ENCODE results near the gene DNM2.
"Not testable (repeated sequence)": the region's sequence is repeated elsewhere in the genome, so short reads cannot be mapped to it uniquely, and the experiment has no call there.

DNM2 gene

DNA sequence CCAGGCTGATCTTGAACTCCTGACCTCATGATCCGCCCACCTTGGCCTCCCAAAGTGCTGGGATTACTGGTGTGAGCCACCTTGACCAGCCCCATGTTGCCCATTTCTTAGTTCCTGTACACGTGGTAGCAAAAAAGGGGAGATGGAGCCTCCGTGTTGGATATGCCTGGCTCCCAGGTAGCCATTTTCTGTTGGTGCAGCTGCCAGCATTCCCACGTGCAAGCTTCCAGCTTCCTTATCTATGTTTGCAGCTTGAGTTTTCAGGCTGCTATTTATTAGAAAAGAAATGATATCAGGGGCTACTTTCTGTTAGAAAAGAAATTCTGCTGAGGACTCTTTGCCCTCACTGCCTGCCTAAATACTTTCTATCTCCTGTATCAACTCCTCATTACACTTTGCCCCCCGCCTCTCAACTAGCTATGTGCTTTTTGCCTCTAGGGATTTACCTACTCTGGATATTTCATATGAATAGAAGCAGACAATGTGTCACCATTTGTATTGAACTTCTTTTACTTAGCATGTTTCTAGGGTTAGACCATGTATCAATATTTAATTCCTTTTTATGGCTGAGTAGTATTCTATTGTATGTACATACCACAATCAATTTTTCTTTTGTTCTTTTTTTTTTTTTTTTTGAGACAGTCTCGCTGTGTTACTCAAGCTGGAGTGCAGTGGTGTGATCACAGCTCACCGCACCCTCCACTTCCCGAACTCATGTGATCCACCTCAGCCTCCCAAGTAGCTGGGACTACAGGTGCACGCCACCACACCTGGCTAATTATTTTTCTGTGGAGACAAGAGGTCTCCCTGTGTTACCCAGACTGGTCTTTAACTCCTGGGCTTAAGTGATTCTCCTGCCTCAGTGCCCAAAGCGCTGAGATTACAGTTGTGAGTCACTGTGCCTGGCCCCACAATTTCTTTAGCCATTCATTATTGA is 121.5 kb downstream of the DNM2 start:
- DNase-seq, result no peak

- no peak for DNase-seq
Observed at GRCh38 chr19:10842788-10843187, 124.9 kb downstream of the DNM2 start.

GRCh38 chr19:10846500-10847202 is 128.8 kb downstream of the DNM2 start:
- DNase-seq, result no peak

- DNase-seq, result no peak
Observed at GRCh38 chr19:10848230-10848856, 130.5 kb downstream of the DNM2 start, which contains the start of gene C19orf38. Gene C19orf38, plus strand, starts transcription at chr19:10848415. Its CDS starts 94 bp downstream, at chr19:10848509.

- DNase-seq, result no peak
Observed at GRCh38 chr19:10850631-10851030, 132.8 kb downstream of the DNM2 start.

DNA sequence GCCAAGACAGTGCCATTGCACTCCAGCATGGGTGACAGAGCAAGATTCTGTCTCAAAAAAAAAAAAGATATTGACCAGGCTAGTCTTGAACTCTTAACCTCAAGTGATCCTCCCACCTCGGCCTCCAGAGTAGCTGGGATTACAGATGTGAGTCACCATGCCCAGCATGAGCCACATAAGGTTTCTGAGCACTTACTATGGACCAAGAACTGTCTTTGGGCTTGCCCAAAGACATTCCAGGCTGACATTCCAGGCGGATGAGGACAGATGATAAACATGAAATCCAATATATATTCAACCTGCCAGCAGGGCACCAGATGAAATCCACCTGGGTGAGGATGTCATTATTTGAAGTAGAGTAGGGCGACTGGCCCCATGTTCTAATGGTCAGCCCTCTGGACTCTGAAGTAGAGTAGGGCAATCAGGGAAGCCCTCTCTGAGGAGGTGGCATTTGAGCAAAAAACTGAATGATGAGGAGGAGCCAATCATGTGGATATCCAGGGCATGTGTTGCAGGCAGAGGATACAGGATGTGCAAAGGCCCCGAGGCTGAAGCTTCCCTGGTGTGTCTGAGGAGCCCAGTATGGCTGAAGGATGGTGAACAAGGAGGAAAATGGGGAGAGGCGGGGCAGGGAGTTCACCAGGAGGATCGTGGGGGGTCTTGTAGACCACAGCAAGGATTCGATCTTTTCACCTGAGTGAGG is 134.4 kb downstream of the DNM2 start:
- no peak for DNase-seq

- no peak for DNase-seq
Observed at GRCh38 chr19:10852941-10853340, 135.1 kb downstream of the DNM2 start.

DNA sequence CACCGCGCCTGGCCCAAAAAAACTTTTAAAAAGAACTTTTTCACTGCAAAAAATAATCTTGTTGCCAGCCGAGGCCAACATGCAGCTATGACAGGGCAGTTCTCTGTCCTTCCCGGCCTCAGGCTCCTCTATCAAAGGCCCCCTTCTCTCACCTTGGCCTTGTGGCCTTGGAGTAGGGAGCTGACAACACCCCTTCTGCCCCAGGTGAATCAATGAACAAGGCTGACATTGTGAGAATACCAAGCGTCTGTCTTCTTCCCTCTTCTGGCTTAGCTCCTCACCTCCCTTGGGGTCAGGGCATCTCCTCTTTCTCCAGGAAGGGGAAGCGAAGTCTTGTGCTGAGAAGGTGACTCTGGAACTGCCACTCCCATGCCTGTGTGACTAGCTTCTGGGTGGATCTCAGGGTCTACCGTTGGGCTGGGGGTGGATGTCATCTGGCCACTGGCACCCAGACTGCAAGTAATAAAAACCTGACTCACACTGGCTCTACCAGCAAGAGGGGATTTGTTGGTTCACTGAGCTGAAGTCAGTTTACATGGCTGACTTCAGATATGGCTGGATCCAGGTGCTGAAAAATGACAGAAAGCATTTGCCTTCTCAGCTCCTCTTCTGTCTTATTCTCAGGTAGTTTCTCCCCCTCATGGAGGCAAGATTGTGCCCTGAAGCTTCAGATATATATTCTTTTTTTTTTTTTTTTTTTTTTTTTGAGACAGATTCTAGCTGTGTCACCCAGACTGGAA is 136.6 kb downstream of the DNM2 start:
- DNase-seq, result no peak

DNA sequence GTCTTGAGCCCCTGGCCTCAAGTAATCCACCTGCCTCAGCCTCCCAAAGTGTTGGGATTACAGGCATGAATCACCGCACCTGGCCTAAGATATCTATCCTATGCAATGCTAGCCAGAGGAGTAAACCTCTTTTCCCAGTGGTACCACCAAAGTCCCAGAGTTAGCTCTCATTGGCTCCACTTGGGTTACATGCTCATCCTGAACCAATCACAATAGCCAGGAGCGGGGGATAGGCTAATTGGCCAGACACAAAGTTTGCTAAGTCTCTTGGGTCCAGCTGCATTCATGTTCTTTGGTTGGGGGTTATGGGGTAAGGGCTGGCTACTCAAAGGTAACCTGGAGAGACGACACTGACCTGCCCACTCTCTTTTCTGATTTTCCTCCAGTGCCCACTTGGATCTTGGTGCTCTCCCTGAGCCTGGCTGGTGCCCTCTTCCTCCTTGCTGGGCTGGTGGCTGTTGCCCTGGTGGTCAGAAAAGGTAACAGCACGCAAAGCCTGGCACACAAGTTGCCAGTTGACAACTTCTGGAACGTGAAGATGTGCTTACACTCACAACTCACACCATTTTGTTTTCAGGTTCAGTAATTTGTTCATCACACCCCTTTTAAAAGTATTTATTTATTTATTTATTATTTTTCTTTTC is 138.1 kb downstream of the DNM2 start:
- peak; percentile 29 for DNase-seq

GRCh38 chr19:10856899-10857298 is 139.0 kb downstream of the DNM2 start:
- DNase-seq, result not testable (repeated sequence)

DNA sequence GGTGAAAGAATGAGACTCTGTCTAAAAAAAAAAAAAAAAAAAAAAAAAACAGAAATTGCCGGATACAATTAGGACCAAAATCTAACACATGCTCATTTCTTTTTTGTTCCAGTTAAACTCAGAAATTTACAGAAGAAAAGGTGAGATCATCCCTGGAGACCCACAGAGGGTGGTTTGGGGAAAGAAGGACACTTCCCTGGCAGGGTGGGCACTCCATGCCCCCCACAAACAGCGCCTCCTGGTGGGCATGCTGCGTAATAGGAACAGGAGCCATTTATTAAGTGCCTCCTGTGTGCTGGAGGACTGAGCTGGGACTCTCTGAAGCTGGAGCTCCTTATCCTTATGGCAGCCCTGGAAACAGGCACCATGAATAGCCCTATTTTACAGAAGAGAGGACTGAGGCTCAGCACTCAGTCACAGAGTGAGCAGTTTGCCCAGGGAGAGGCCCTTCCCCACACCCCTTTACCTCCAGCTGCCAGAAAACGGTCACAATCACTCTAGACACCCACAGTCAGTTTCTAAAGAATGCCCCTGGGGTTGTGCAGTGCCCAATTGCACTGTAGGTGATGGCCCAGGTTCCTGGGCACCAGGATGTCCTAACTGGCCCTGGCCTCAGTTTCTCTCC is 140.4 kb downstream of the DNM2 start:
- peak; percentile 27 for DNase-seq

GRCh38 chr19:10861103-10861651 is 143.3 kb downstream of the DNM2 start:
- peak; percentile 41 for DNase-seq

GRCh38 chr19:10862561-10863106 is 144.8 kb downstream of the DNM2 start:
- no peak for DNase-seq

GRCh38 chr19:10863107-10863717 is 145.3 kb downstream of the DNM2 start:
- DNase-seq, result no peak

DNA sequence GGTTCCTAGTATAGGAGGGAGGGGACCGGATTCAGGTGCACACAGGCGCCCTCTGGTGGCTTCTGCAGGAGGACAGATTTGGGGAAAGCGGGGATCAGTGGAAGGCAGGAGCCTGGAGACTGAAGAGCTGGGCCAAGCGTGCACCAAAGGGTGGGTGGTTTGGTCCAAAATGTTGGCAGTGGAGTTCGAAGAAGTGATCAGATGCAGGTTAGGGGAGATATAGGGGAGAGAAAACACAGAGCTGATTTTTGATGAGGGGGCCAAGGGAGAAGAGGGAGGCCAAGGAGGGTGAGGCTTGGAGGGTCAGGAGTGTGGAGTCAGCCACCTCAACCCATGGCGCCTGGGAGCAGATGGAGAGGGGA is 146.6 kb downstream of the DNM2 start:
- DNase-seq, result peak; percentile 83

DNA sequence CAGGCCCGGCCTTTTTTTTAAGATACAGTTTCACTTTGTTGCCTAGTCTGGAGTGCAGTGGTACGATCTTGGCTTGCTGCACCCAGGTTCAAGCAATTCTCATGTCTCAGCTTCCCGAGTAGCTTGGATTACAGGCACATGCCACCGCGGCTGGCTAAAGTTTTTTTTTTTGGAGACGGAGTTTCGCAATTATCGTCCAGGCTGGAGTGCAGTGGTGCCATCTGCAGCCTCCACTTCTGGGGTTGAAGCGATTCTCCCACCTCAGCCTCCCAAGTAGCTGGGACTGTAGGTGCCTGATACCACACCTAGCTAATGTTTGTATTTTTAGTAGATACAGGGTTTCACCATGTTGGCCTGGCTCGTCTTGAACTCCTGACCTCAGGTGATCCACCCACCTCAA is 148.6 kb downstream of the DNM2 start:
- DNase-seq, result no peak

GRCh38 chr19:10868872-10869547 is 151.1 kb downstream of the DNM2 start:
- DNase-seq, result no peak

- DNase-seq, result not testable (repeated sequence)
Observed at GRCh38 chr19:10869872-10870311, 152.0 kb downstream of the DNM2 start.

DNA sequence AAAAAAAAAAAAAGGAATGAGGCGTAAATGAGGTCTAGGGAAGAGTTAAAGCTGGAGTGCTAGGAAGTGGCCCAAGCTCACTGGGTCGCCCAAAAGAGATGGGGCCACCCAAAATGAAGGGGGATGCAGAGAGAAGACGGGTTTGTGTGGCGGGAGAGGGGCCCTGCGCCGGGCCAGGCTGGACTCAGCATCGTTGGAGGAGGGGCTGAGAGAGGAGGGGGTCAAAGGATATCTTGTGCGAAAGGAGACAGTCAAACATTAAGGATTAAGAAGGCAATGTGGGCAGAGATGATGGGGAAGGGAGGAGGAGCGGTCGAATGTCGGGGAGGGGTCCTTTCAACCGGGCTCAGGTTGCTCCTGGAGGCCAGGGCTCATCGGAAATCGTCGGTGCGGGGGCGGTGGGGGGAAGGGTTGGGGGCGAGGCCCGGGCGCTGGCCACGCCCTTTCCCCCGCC is 152.6 kb downstream of the DNM2 start:
- no peak for DNase-seq

Data from stimulated activated CD4-positive, alpha-beta T cell treated with anti-CD3 and anti-CD28 coated beads, Interleukin-1b, Interleukin-23, amount 100 ng/mL, for 48 hours (primary cell).